ENCODE results near the gene IDH3G.

Gene IDH3G

DNA sequence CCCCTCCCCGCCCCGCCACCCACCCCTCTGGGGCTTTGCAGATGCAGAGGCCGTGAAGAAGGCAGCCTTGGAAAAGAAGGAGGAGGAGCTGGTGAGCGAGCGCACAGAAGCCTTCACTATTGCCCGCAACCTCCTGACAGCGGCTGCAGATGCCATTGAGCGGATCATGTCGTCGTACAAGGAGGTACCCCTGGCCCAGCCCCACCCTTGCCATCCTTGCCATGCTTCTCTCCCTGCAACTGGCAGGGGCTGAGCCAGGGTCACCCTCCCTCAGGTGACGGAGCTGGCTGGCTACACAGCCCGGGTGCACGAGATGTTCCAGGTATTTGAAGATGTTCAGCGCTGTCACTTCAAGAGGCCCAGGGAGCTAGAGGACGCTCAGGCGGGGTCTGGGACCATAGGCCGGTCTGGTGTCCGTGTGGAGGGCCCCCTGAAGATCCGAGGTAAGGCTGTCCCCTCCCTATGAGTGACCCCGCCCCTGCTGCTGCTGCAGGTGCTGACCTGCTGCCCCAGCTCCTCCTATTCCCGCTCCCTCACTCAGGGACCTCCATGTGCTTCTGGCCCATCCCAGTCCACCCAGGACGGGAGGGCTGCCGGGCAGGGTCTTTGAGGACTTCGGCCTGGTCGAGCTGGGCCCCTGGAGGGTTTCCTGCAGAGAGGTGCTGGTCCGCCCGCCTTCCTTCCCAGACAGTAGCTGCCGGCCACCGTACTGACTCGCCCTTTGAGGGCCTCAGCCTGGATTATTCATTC is 57.9 kb downstream of the IDH3G start:
- DNase-seq (ENCODE audit: low read depth in 2 of 3, low spot score in 1 of 3) = no peak

Data from stimulated activated CD4-positive, alpha-beta T cell treated with anti-CD3 and anti-CD28 coated beads, Interleukin-12 subunit alpha, Interleukin-12 subunit beta, amount 100 ng/mL, for 48 hours (primary cell).